ENCODE results near the gene C4orf54. TPM values are rescaled to one million over a fixed set of nuclear protein-coding genes. Genes with fewer than 3 reads are reported as not detected.

Gene C4orf54
- total RNA-seq, 1 experiment from 2014 or later = not detected

- peaks cover 9 to 22% of the 10 kb centered on the region in 2 experiments for H3K4me1 Mint-ChIP-seq
- no peak overlapping the region for H3K56ac ChIP-seq (ENCODE audit: insufficient read length, low read depth, low read length)
- H2AFZ ChIP-seq (ENCODE audit: low read length) = no peak overlapping the region
- no peak overlapping the region for H2BK15ac ChIP-seq (ENCODE audit: low read depth, low read length)
- H3K27me3 ChIP-seq (ENCODE audit: insufficient read depth, low read length) = peaks cover 3% of the 10 kb centered on the region; the same call in 1 of the 2 replicates
- H4K91ac ChIP-seq (ENCODE audit: insufficient read length, low read depth, low read length) = no peak overlapping the region
- H2BK5ac ChIP-seq (ENCODE audit: insufficient read length, low read length) = no peak overlapping the region
- no peaks in the 10 kb centered on the region for H3K23me2 ChIP-seq (ENCODE audit: insufficient read length, low read depth, low read length, poor library complexity, severe bottlenecking)
- H4K5ac ChIP-seq (ENCODE audit: insufficient read length, low read depth, low read length) = no peak overlapping the region
- no peak overlapping the region for H4K8ac ChIP-seq (replicated peaks; ENCODE audit: insufficient read length, low read depth, low read length)
- no peak overlapping the region for H3K4me2 ChIP-seq (ENCODE audit: insufficient read depth, insufficient read length, low read length)
- no peak overlapping the region for H2BK20ac ChIP-seq (ENCODE audit: low read depth, low read length, poor library complexity, severe bottlenecking)
- no peak overlapping the region for H3K4me3 Mint-ChIP-seq
- H2BK12ac ChIP-seq (ENCODE audit: insufficient read length, low read depth, low read length) = no peak overlapping the region
- no peak for DNase-seq
- no peaks in the 10 kb centered on the region for H3K36me3 Mint-ChIP-seq (ENCODE audit: insufficient read depth in 1 of 3, low read depth in 3 of 3)
- no peaks in the 10 kb centered on the region for H4K20me1 ChIP-seq (ENCODE audit: control insufficient read depth, insufficient read depth, insufficient read length)
- no peak overlapping the region for H3K18ac ChIP-seq (ENCODE audit: insufficient read length, low read depth, low read length)
- TF ChIP-seq CTCF (conservative IDR thresholded peaks at IDR 0.05) = no peak
- no peak overlapping the region for H3K27ac Mint-ChIP-seq
- no peak overlapping the region for H3T11ph ChIP-seq (ENCODE audit: low read length)
- H3K4me1 ChIP-seq (ENCODE audit: insufficient read depth, low read length) = peaks cover 5% of the 10 kb centered on the region; the same call in 1 of the 2 replicates
- H3K27me3 Mint-ChIP-seq (ENCODE audit: low read depth) = peaks cover 61% of the 10 kb centered on the region
- no peak overlapping the region for H3K27ac ChIP-seq (ENCODE audit: insufficient read length, low read depth, low read length)
- no peak overlapping the region for H3K9ac ChIP-seq (ENCODE audit: extremely low read depth, insufficient read length, low read length)
- H2BK120ac ChIP-seq (ENCODE audit: low read depth, low read length, poor library complexity, severe bottlenecking) = no peak overlapping the region
- no CpG with 5 or more reads among the region's 10 CpGs for WGBS (ENCODE audit: extremely low coverage, insufficient read length, low lambda C conversion rate)
- H3K9me3 Mint-ChIP-seq = no peaks in the 10 kb centered on the region
- H2AK5ac ChIP-seq (ENCODE audit: insufficient read length, low read length) = no peak overlapping the region
- H3K23ac ChIP-seq (ENCODE audit: insufficient read length, low read depth, low read length) = no peak overlapping the region
- no peak overlapping the region for H3K14ac ChIP-seq (ENCODE audit: insufficient read depth, low read length)
- H3K4ac ChIP-seq (ENCODE audit: low read depth, low read length) = no peak overlapping the region
- no peaks in the 10 kb centered on the region for H3K79me2 ChIP-seq (ENCODE audit: insufficient read depth, low read length)
- H3K9me3 ChIP-seq (ENCODE audit: control insufficient read depth, low read depth, low read length) = no peaks in the 10 kb centered on the region
- H3K79me1 ChIP-seq (ENCODE audit: insufficient read depth, low read depth, low read length, poor library complexity, severe bottlenecking) = no peaks in the 10 kb centered on the region
These were observed 7.8 kb downstream of the C4orf54 start for GRCh38 chr4:99649778-99650177.

Measured in H9 (cell line).